Measurements from ENCODE around the gene TMEM126A.

DNA sequence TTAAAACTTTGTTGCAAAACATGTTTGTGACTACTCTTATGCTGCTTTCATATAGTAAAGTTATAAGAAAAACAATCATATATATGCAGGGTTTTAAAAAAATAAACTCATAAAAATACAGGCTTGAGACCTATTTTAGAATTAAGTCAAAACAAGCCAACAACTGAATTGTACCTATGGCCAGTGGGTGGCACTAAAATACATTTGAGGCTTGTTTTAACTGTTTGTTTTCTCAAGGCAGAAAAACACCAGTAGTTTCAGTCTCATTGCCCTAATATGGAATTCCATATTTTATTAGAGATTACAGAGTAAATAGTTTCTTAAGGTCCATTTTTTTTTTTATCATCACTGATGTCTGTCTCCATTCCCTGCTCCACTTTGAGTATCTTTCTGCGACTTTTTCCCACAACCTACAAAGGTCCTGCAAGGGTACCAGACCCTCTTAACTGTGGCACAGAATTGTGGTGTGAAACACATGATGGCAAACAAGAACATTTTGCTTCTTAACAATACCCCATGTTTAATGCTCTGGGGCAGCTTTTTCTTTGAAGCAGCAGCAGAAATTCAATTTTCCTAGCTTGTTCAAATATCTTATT, 46.7 kb downstream of the TMEM126A start:
- no peak for TF ChIP-seq POLR2AphosphoS5 (IDR thresholded peaks at IDR 0.05; ENCODE audit: low read depth, low read length)
- no peak for TF ChIP-seq TAF1 (IDR thresholded peaks at IDR 0.05; ENCODE audit: borderline replicate concordance, insufficient read depth, low read length)

Data from PFSK-1 (cell line).